AG04450 (cell line): ENCODE measurements around the gene KCNA10. TPM values are rescaled to one million over a fixed set of nuclear protein-coding genes. Genes with fewer than 3 reads are reported as not detected.

Experiments
- CTCF ChIA-PET: fragments of 300-600, 350-600 bp; formaldehyde crosslinking; extraction: SDS; loops from one replicate; lab custom pipeline; 2022; ENCODE audit warnings: antibody characterized with exemption, inconsistent platforms; lab: Charles Lee
- POLR2A ChIA-PET: fragments of 350-600 bp; formaldehyde crosslinking; extraction: SDS; loops from one replicate; lab custom pipeline; 2021; ENCODE audit warnings: antibody characterized with exemption, inconsistent platforms; lab: Yijun Ruan, JAX
- DNase-seq: peaks from one replicate; pipeline ENCODE4 v3.0.0-alpha.2; 2011; ENCODE audit warnings: low read depth, low spot score
- H3K27ac ChIP-seq: one replicate; pipeline ENCODE4 v1.5.1; 2012; ENCODE audit warnings: low read depth, low read length, control low read depth
- H3K27me3 ChIP-seq: one replicate; pipeline ENCODE4 v1.6.0; 2012; ENCODE audit warnings: low read length; ENCODE audit not compliant: control insufficient read depth, insufficient read depth
- H3K4me3 ChIP-seq: 2 replicates; pipeline ENCODE4 v1.5.1; 2011; ENCODE audit warnings: mild to moderate bottlenecking, low read depth, low read length, control low read depth
- H3K9me3 ChIP-seq: 2 replicates; pipeline ENCODE4 v1.5.1; 2012; ENCODE audit warnings: low read length; ENCODE audit not compliant: control insufficient read depth, insufficient read depth
- CTCF ChIP-seq: IDR thresholded peaks from 2 replicates; pipeline ENCODE4 v1.5.1; 2011; ENCODE audit warnings: low read depth, low read length, control low read depth, inconsistent platforms
- polyA plus RNA-seq: library from polyadenylated mRNA; depleted of rRNA; stranded (reverse); fragments of >200 nt; gene quantifications from 2 replicates; pipeline ENCODE4 v1.2.3, GENCODE V29; 2011

Gene KCNA10
- polyA plus RNA-seq, 1 experiment, result not detected

- POLR2A ChIA-PET, result no interaction called here
- DNase-seq, result no peak
- peaks cover 8% of the 10 kb centered on the region for H3K27me3 ChIP-seq
- no peak overlapping the region for H3K27ac ChIP-seq
- H3K9me3 ChIP-seq, result no peaks in the 10 kb centered on the region
- no peak overlapping the region for H3K4me3 ChIP-seq
- CTCF ChIA-PET, result interaction anchor here (0.7 to 1.3 kb wide), 3 partner anchors 18 to 239 kb away, joined by 3 to 4 read pairs (median 4); no protein-coding TSS in a partner anchor
- TF ChIP-seq CTCF, result no peak
Observed at GRCh38 chr1:110526201-110526780, 7.3 kb upstream of the KCNA10 start.

- TF ChIP-seq CTCF, result no peak
- Histone ChIP-seq H3K4me3 (no peak overlapping the region), H3K9me3 (no peaks in the 10 kb centered on the region), H3K27me3 (peaks cover 4% of the 10 kb centered on the region), H3K27ac (no peak overlapping the region)
- no peak for DNase-seq
- POLR2A ChIA-PET, result no interaction called here
- CTCF ChIA-PET, result interaction anchor here (1.0 to 1.5 kb wide), 3 partner anchors 9 to 241 kb away, joined by 3 to 4 read pairs (median 4); no protein-coding TSS in a partner anchor
Observed at GRCh38 chr1:110525249-110525595, 6.2 kb upstream of the KCNA10 start.

- CTCF ChIA-PET, result interaction anchor here (0.6 to 2.6 kb wide), 11 partner anchors 8 to 624 kb away, joined by 3 to 17 read pairs (median 4); no protein-coding TSS in a partner anchor
Observed at GRCh38 chr1:110524311-110525248, 5.6 kb upstream of the KCNA10 start.

GRCh38 chr1:110523011-110523410 is 4.0 kb upstream of the KCNA10 start:
- DNase-seq, result no peak
- Histone ChIP-seq H3K9me3 (no peaks in the 10 kb centered on the region), H3K27me3 (peaks cover 3% of the 10 kb centered on the region), H3K27ac (no peak overlapping the region), H3K4me3 (no peak overlapping the region)
- ChIA-PET CTCF (interaction anchor here (0.6 to 2.6 kb wide), 6 partner anchors 10 to 260 kb away, joined by 3 to 17 read pairs (median 5); no protein-coding TSS in a partner anchor), POLR2A (no interaction called here)
- no peak for TF ChIP-seq CTCF

More at GRCh38 chr1:110524311-110525248, 5.6 kb upstream of the KCNA10 start:
- H3K27me3 ChIP-seq, result peaks cover 4% of the 10 kb centered on the region
- no peak overlapping the region for H3K4me3 ChIP-seq
- peak; percentile 55 for TF ChIP-seq CTCF
- H3K9me3 ChIP-seq, result no peaks in the 10 kb centered on the region
- no peak for DNase-seq
- POLR2A ChIA-PET, result no interaction called here
- H3K27ac ChIP-seq, result no peak overlapping the region
